Epithelial cell of esophagus (primary cell): ENCODE data around the gene ATP1B1.

Experiments
- DNase-seq: peaks from one replicate; pipeline ENCODE4 v3.0.0; 2010; ENCODE audit warnings: low read depth
- H3K4me3 ChIP-seq: 2 replicates; pipeline ENCODE4 v1.5.1; 2011; ENCODE audit warnings: mild to moderate bottlenecking, low read length, control low read depth
- CTCF ChIP-seq: IDR thresholded peaks from 2 replicates; pipeline ENCODE4 v1.5.1; 2011; ENCODE audit warnings: low read depth, mild to moderate bottlenecking, low read length, control low read depth, inconsistent platforms; ENCODE audit not compliant: insufficient read depth; ENCODE audit errors: missing control alignments

The ATP1B1 gene

GRCh38 chr1:169112241-169112640, 5.8 kb downstream of the ATP1B1 start:
- no peak overlapping the region for H3K4me3 ChIP-seq
- TF ChIP-seq CTCF: no peak
- DNase-seq: no peak

GRCh38 chr1:169113613-169114119, 7.2 kb downstream of the ATP1B1 start:
- peak; percentile 93 for DNase-seq
- TF ChIP-seq CTCF: no peak

GRCh38 chr1:169115891-169116585, 9.5 kb downstream of the ATP1B1 start:
- peak; percentile 96 for DNase-seq
- TF ChIP-seq CTCF: no peak
- H3K4me3 ChIP-seq: no peak overlapping the region

More at GRCh38 chr1:169113613-169114119, 7.2 kb downstream of the ATP1B1 start:
- no peak overlapping the region for H3K4me3 ChIP-seq

- TF ChIP-seq CTCF: no peak
- H3K4me3 ChIP-seq: no peak overlapping the region
- DNase-seq: no peak
Observed at GRCh38 chr1:169117014-169117413, 10.5 kb downstream of the ATP1B1 start.

GRCh38 chr1:169117599-169117998, 11.1 kb downstream of the ATP1B1 start:
- no peak overlapping the region for H3K4me3 ChIP-seq
- no peak for TF ChIP-seq CTCF
- no peak for DNase-seq

GRCh38 chr1:169118227-169118626, 11.7 kb downstream of the ATP1B1 start:
- no peak for TF ChIP-seq CTCF
- no peak overlapping the region for H3K4me3 ChIP-seq
- peak; percentile 39 for DNase-seq

GRCh38 chr1:169119405-169119804, 12.9 kb downstream of the ATP1B1 start:
- TF ChIP-seq CTCF: no peak
- DNase-seq: peak; percentile 53
- H3K4me3 ChIP-seq: no peak overlapping the region
